IPS DF 6.9 (cell line): ENCODE results near the gene DUSP22.

Experiments
- DNase-seq: peaks from one replicate; pipeline ENCODE4 v3.0.0-alpha.2; 2013; ENCODE audit warnings: low read depth, low spot score
- H3K27ac ChIP-seq: one replicate; pipeline ENCODE4 v1.5.1; 2013; ENCODE audit warnings: low read length, control low read depth
- H3K27me3 ChIP-seq: 2 replicates; pipeline ENCODE4 v1.6.1; 2013; ENCODE audit warnings: mild to moderate bottlenecking, low read length; ENCODE audit not compliant: control insufficient read depth, insufficient read depth
- H3K36me3 ChIP-seq: 2 replicates; pipeline ENCODE4 v1.6.1; 2013; ENCODE audit warnings: low read length; ENCODE audit not compliant: control insufficient read depth, insufficient read depth
- H3K4me1 ChIP-seq: 2 replicates; pipeline ENCODE4 v1.6.1; 2013; ENCODE audit warnings: low read length; ENCODE audit not compliant: control insufficient read depth, insufficient read depth
- H3K4me3 ChIP-seq: 2 replicates; pipeline ENCODE4 v1.5.1; 2013; ENCODE audit warnings: mild to moderate bottlenecking, low read length
- H3K9me3 ChIP-seq: 2 replicates; pipeline ENCODE4 v1.6.1; 2013; ENCODE audit warnings: low read length, inconsistent platforms; ENCODE audit not compliant: control insufficient read depth, insufficient read depth
- WGBS: extraction: QIAGEN DNeasy Blood & Tissue Kit; methylation state at CpG from one replicate; pipeline ENCODE4 v1.1.7; 2013; ENCODE audit warnings: mixed read lengths, missing lambda C conversion rate; ENCODE audit not compliant: insufficient read length, insufficient coverage; 5-methylcytosine and 5-hydroxymethylcytosine counted together

The DUSP22 gene

GRCh38 chr6:303948-304558 is 11.8 kb downstream of the DUSP22 start:
- H3K27ac ChIP-seq: no peak overlapping the region
- H3K27me3 ChIP-seq: no peaks in the 10 kb centered on the region
- peaks cover 2% of the 10 kb centered on the region; the same call in 1 of the 2 replicates for H3K4me1 ChIP-seq
- no peak for DNase-seq
- WGBS: no CpG with 5 or more reads among the region's 21 CpGs
- no peak overlapping the region; the same call in 1 of the 2 replicates for H3K4me3 ChIP-seq
- H3K36me3 ChIP-seq: no peaks in the 10 kb centered on the region
- H3K9me3 ChIP-seq: no peaks in the 10 kb centered on the region; the same call in 1 of the 2 replicates

DNA sequence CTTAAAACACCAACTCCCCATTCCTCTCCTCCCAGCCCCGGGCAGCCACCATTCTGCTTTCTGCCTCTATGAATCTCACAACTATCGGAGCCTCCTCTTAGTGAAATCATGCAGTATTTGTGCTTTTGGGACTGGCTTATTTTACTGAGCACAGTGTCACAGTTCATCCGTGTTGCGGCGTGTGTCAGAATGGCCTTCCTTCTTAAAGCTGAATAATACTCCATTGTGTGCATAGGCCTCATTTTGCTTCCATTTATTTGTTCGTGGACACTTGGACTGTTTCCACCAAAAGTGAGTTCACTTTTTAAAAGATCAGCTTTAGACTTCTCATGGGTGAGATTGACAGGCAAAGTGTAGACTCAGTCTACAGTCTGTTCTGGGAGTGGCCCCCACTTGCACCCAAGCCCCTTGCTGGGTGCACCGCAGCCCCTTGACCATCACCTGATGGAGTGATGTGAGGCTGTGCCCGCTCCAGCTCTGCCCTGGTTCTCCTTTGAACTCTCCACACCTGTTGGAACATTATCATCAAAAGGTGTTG is 12.6 kb downstream of the DUSP22 start:
- no peaks in the 10 kb centered on the region; the same call in 1 of the 2 replicates for H3K9me3 ChIP-seq
- no peaks in the 10 kb centered on the region for H3K27me3 ChIP-seq
- peaks cover 2% of the 10 kb centered on the region; the same call in 1 of the 2 replicates for H3K4me1 ChIP-seq
- no peak overlapping the region for H3K27ac ChIP-seq
- no CpG with 5 or more reads among the region's 8 CpGs for WGBS
- H3K4me3 ChIP-seq: no peak overlapping the region
- no peaks in the 10 kb centered on the region for H3K36me3 ChIP-seq
- no peak for DNase-seq

GRCh38 chr6:305371-306206 is 13.3 kb downstream of the DUSP22 start:
- no peak overlapping the region for H3K27ac ChIP-seq
- no peaks in the 10 kb centered on the region for H3K36me3 ChIP-seq
- H3K4me1 ChIP-seq: peaks cover 2% of the 10 kb centered on the region; the same call in 1 of the 2 replicates
- no peaks in the 10 kb centered on the region for H3K9me3 ChIP-seq
- DNase-seq: no peak
- no CpG with 5 or more reads among the region's 5 CpGs for WGBS
- H3K4me3 ChIP-seq: no peak overlapping the region
- H3K27me3 ChIP-seq: no peaks in the 10 kb centered on the region

- H3K27ac ChIP-seq: no peak overlapping the region
- no CpG with 5 or more reads among the region's 8 CpGs for WGBS
- no peak for DNase-seq
- H3K27me3 ChIP-seq: no peaks in the 10 kb centered on the region
- H3K36me3 ChIP-seq: no peaks in the 10 kb centered on the region
- H3K4me3 ChIP-seq: no peak overlapping the region
- no peaks in the 10 kb centered on the region for H3K9me3 ChIP-seq
- H3K4me1 ChIP-seq: peaks cover 2% of the 10 kb centered on the region; the same call in 1 of the 2 replicates
Measured at GRCh38 chr6:306641-307061, 14.4 kb downstream of the DUSP22 start.

DNA sequence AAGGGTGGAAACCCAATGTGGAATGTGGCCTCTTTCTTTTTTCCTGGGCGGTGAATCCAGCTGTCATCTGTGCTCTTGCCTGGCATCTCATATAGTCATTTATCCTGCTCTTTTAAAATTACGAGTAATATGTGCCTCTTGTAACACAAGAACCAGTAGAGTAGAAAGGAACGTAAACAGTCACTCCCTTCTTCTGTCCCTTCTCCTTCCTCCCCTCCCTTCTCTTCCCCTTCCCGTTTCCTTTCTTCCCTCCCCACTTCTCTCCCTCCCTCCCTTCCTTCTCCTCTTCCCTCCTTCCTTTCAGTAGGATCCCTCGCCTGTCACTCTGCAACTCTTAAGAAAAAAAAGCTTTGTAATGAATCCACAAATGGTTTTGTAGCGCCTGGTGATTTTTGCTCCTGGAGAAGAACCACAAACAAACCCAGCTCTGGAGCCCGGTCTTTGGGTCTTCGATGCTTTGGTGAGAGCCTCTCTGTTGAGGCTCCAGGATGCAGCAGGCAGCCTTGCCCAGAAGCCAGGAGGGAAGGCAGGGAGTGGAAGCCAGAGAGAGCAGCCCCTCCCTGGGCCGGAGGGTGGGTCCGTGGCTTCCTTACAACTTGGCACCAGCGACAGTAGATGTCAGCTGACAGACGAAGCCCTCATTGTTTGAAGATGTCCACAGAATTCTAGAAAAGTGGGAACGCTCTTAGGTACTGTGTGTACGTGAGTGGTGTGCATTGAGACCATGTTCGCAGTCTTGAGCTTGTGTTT is 15.0 kb downstream of the DUSP22 start:
- no peak overlapping the region for H3K4me3 ChIP-seq
- no peak overlapping the region for H3K27ac ChIP-seq
- peaks cover 2% of the 10 kb centered on the region; the same call in 1 of the 2 replicates for H3K4me1 ChIP-seq
- WGBS: no CpG with 5 or more reads among the region's 15 CpGs
- no peaks in the 10 kb centered on the region for H3K27me3 ChIP-seq
- H3K9me3 ChIP-seq: no peaks in the 10 kb centered on the region
- H3K36me3 ChIP-seq: no peaks in the 10 kb centered on the region
- DNase-seq: no peak

DNA sequence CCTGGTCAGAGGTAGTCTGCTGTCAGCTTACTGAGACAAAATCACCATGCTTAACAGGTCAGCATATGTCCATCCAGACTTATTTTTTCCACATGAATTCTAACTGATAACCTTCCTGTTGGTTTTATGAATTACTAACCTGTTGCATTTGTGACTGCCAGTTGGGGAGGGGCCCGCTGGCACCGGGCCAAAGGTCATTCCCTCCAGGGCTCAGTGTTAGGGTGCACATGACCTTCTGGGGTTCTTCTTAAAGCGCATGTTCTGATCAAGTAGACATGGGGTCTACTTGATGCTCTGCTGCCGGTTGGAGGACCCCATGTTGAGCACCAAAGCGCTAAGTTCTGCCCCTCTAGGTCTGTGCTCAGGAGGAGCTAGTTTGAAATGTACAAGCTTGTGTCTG is 15.6 kb downstream of the DUSP22 start:
- Histone ChIP-seq H3K36me3 (no peaks in the 10 kb centered on the region), H3K4me3 (no peak overlapping the region), H3K27ac (no peak overlapping the region), H3K9me3 (no peaks in the 10 kb centered on the region), H3K27me3 (no peaks in the 10 kb centered on the region), H3K4me1 (peaks cover 2% of the 10 kb centered on the region; the same call in 1 of the 2 replicates)
- no CpG with 5 or more reads among the region's 5 CpGs for WGBS
- no peak for DNase-seq

DNA sequence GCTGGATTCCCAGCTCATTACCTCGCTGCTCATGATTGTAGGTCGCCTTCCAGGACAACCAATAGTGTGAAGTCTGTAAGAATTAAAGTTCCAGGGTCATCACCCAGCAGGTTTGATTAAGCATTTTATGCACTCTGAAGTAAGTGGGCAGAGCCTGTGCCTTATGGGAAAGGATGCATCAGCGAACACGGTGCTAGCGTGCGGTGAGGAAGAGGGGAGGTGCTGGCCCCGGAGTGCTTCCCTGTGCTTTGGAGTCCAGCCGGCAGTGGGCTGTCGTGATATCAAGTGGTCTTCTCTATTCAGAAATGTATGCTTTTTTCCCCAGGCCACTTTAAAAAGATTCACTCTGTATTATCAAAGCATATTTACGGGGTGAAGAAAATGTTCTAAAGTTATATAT is 16.0 kb downstream of the DUSP22 start:
- no peaks in the 10 kb centered on the region for H3K27me3 ChIP-seq
- no CpG with 5 or more reads among the region's 10 CpGs for WGBS
- H3K27ac ChIP-seq: no peak overlapping the region

GRCh38 chr6:308768-309167 is 16.5 kb downstream of the DUSP22 start:
- Histone ChIP-seq H3K4me1 (peaks cover 2% of the 10 kb centered on the region; the same call in 1 of the 2 replicates), H3K27ac (no peak overlapping the region), H3K27me3 (no peaks in the 10 kb centered on the region), H3K9me3 (no peaks in the 10 kb centered on the region), H3K4me3 (no peak overlapping the region), H3K36me3 (no peaks in the 10 kb centered on the region)
- WGBS: no CpG with 5 or more reads among the region's 8 CpGs
- no peak for DNase-seq

More for the DNA sequence above, 16.0 kb downstream of the DUSP22 start:
- no peak for DNase-seq
- no peaks in the 10 kb centered on the region for H3K36me3 ChIP-seq
- no peak overlapping the region for H3K4me3 ChIP-seq
- H3K4me1 ChIP-seq: peaks cover 2% of the 10 kb centered on the region; the same call in 1 of the 2 replicates
- no peaks in the 10 kb centered on the region for H3K9me3 ChIP-seq

- Histone ChIP-seq H3K27ac (no peak overlapping the region), H3K4me1 (peaks cover 2% of the 10 kb centered on the region; the same call in 1 of the 2 replicates), H3K36me3 (no peaks in the 10 kb centered on the region), H3K4me3 (no peak overlapping the region), H3K27me3 (no peaks in the 10 kb centered on the region), H3K9me3 (no peaks in the 10 kb centered on the region)
- WGBS: no CpG with 5 or more reads among the region's 12 CpGs
- no peak for DNase-seq
Measured at GRCh38 chr6:309947-310346, 17.7 kb downstream of the DUSP22 start.

GRCh38 chr6:310671-311070 is 18.4 kb downstream of the DUSP22 start:
- no peaks in the 10 kb centered on the region for H3K36me3 ChIP-seq
- H3K9me3 ChIP-seq: no peaks in the 10 kb centered on the region
- peaks cover 2% of the 10 kb centered on the region; the same call in 1 of the 2 replicates for H3K4me1 ChIP-seq
- DNase-seq: no peak
- no peak overlapping the region for H3K4me3 ChIP-seq
- no peak overlapping the region for H3K27ac ChIP-seq
- no peaks in the 10 kb centered on the region for H3K27me3 ChIP-seq
- WGBS: no CpG with 5 or more reads among the region's 2 CpGs
